Activated CD8-positive, alpha-beta T cell treated with anti-CD3 and anti-CD28 coated beads for 36 hours (primary cell): Measurements from ENCODE around the gene BST1. TPM values are rescaled to one million over a fixed set of nuclear protein-coding genes. Genes with fewer than 3 reads are reported as not detected.

Source experiments
- ATAC-seq: fragments of 200-7000 bp; cut with Tn5 transposase; one replicate; pipeline ENCODE4 v1.10.0; 2021; ENCODE audit warnings: mild to moderate bottlenecking, moderate library complexity
- CTCF ChIA-PET: fragments of 350-600 bp; sonication (Branson Sonifier 250); formaldehyde crosslinking; loops from one replicate; lab custom pipeline; 2021; ENCODE audit warnings: antibody characterized with exemption; lab: Charles Lee
- POLR2A ChIA-PET: fragments of 350-600 bp; sonication (Branson Sonifier 250); formaldehyde crosslinking; loops from one replicate; lab custom pipeline; 2021; ENCODE audit warnings: antibody characterized with exemption; lab: Charles Lee
- DNase-seq: peaks from one replicate; pipeline ENCODE4 v3.0.0-alpha.2; 2020
- H3K27ac Mint-ChIP-seq: one replicate; pipeline ENCODE4 v1.8.0; 2021; ENCODE audit warnings: mild to moderate bottlenecking, mixed read lengths
- H3K27me3 Mint-ChIP-seq: one replicate; pipeline ENCODE4 v1.8.0; 2021; ENCODE audit warnings: mixed read lengths
- H3K36me3 Mint-ChIP-seq: one replicate; pipeline ENCODE4 v1.8.0; 2021; ENCODE audit warnings: low read depth, mixed read lengths
- H3K4me1 Mint-ChIP-seq: one replicate; pipeline ENCODE4 v1.8.0; 2021; ENCODE audit warnings: low read depth, mixed read lengths
- H3K4me3 Mint-ChIP-seq: one replicate; pipeline ENCODE4 v1.8.0; 2021; ENCODE audit warnings: mild to moderate bottlenecking, moderate library complexity, mixed read lengths
- H3K9me3 Mint-ChIP-seq: one replicate; pipeline ENCODE4 v1.8.0; 2021; ENCODE audit warnings: mixed read lengths
- CTCF ChIP-seq: fragments of 200-600 bp; IDR thresholded peaks from one replicate; pipeline ENCODE4 v1.8.0; 2022; ENCODE audit warnings: antibody characterized with exemption, mild to moderate bottlenecking
- intact Hi-C: fragments of 100-400 bp; cut with micrococcal nuclease; formaldehyde crosslinking; loops from one replicate; pipeline ENCODE4 v1.10.0; 2022
- total RNA-seq, 2 experiments: library from RNA; stranded (reverse); gene quantifications; one replicate each; pipeline ENCODE4 v1.2.3, GENCODE V29; 2021

The BST1 gene
- total RNA-seq, 2 experiments from 2014 or later, result 0.20 to 0.65 TPM

DNA sequence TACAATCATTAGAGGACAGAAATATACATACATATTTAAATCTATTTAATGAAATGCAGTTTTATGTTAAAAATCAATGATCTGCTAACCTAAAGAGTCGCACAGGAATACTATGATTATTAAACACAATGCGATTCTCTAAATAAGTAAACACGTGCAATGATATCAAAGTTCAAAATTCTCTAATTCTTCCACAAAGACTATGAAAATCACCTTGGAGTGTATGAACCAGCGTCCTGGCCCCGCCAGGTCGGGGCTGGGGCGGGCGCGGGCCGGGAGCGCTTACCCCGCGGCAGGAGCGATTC, 21.8 kb upstream of the BST1 start:
- Mint-ChIP-seq H3K4me1 (peaks cover 41% of the 10 kb centered on the region), H3K27me3 (no peaks in the 10 kb centered on the region), H3K27ac (peak overlapping the region; percentile 99), H3K4me3 (peak overlapping the region; percentile 100), H3K36me3 (peaks cover 19% of the 10 kb centered on the region), H3K9me3 (no peaks in the 10 kb centered on the region)
- ChIA-PET CTCF (interaction anchor here (2.4 kb wide), 1 partner anchor 275 kb away, joined by 6 read pairs; no protein-coding TSS in a partner anchor), POLR2A (interaction anchor here (0.9 to 2.4 kb wide), 4 partner anchors 11 to 29 kb away, joined by 3 to 18 read pairs (median 5); partner anchors contain the start of gene FBXL5)
- intact Hi-C loops, result no loop called here
- DNase-seq, result no peak
- no peak for TF ChIP-seq CTCF
- ATAC-seq, result no peak

DNA sequence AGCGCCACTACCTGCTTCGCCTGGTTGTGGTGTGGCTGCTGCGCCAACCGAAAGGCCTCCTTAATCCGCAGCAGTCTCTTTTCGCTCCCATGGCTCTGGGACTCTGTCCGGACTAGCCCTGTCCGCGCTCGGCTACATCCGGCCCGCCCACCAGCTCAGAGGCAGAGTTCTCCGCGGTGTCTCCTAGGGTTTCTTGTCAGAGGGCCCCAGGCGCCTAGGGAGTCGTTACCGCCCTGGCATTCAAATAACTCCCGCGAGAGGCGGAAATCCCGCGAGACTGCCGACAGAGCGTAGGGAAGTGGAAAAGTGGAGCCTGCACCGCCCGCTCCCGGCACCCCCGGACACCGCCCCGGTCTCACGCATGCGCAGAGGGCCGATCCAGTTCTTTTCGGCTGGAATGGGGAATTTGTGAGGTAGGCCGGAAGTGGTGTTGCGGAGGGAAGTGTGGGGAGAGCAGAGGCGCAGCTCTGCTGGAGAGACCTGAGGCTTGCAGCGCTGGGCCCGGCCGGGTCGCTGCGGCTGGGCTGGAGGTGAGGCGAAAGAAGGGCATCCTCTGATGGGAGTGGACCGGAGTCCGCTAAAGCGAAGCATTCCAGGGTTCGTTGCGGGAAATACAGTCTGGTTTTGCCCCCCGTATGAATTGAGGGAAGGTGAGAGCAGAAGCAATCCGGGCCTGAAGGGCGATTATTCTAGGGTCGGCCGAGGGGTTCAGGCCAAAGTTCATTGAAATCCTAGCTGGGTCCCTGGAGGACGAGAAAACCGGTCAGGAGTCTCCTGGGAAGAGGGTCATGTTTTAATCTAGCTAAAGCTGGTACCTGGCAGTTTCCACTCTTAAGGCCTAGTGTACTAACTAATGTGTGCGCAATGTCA, 21.3 kb upstream of the BST1 start, which contains the start of gene FAM200B:
Gene FAM200B (plus strand): TSS at position 456 of the 870 bp plus-strand sequence. CDS start 5,151 bp downstream, outside the sequence.
- no peaks in the 10 kb centered on the region for H3K9me3 Mint-ChIP-seq
- H3K4me1 Mint-ChIP-seq, result peaks cover 47% of the 10 kb centered on the region
- intact Hi-C loops, result no loop called here
- no peak for TF ChIP-seq CTCF
- peak within 1 kb of the TSS; percentile 100 for H3K4me3 Mint-ChIP-seq
- peaks cover 25% of the 10 kb centered on the region for H3K36me3 Mint-ChIP-seq
- H3K27me3 Mint-ChIP-seq, result no peaks in the 10 kb centered on the region
- CTCF ChIA-PET, result interaction anchor here (0.9 to 2.4 kb wide), 7 partner anchors 13 to 285 kb away, joined by 3 to 8 read pairs (median 5); partner anchors contain the start of gene FGFBP2
- peak; percentile 100 for DNase-seq
- POLR2A ChIA-PET, result interaction anchor here (0.9 to 2.4 kb wide), 6 partner anchors 11 to 281 kb away, joined by 3 to 18 read pairs (median 4); partner anchors contain the start of genes FBXL5 and FGFBP2
- peak; percentile 97 for ATAC-seq
- H3K27ac Mint-ChIP-seq, result peak within 1 kb of the TSS; percentile 99

- Mint-ChIP-seq H3K9me3 (no peaks in the 10 kb centered on the region), H3K4me1 (peaks cover 44% of the 10 kb centered on the region), H3K27me3 (no peaks in the 10 kb centered on the region), H3K36me3 (peaks cover 34% of the 10 kb centered on the region), H3K27ac (peak overlapping the region; percentile 99), H3K4me3 (peak overlapping the region; percentile 100)
- TF ChIP-seq CTCF, result no peak
- CTCF ChIA-PET, result interaction anchor here (0.6 to 2.4 kb wide), 8 partner anchors 12 to 286 kb away, joined by 3 to 8 read pairs (median 4); partner anchors contain the start of gene FGFBP2
- intact Hi-C loops, result no loop called here
- POLR2A ChIA-PET, result interaction anchor here (1.2 to 2.4 kb wide), 4 partner anchors 12 to 280 kb away, joined by 3 to 18 read pairs (median 4); partner anchors contain the start of genes FBXL5 and FGFBP2
- DNase-seq (no peak), ATAC-seq (no peak)
Observed at GRCh38 chr4:15682242-15683142, 20.4 kb upstream of the BST1 start.

DNA sequence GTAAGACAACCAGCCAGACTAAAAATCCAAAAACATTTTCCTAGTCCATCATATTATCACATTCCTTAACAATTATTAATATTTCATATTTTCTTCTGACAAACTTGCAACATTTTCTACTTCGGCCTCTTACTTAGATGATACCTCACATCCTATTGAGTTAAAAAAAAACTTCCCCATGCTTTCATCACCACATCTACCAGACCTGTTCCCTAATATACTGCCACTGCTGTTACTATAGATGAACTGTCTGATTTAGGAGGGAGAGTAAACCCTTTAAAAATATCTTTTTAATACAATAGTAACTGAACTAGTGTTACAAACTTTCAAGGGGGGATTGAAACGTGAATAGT, 19.7 kb upstream of the BST1 start:
- Mint-ChIP-seq H3K9me3 (no peaks in the 10 kb centered on the region), H3K4me1 (peaks cover 40% of the 10 kb centered on the region), H3K4me3 (peak overlapping the region; percentile 100), H3K27me3 (no peaks in the 10 kb centered on the region), H3K27ac (no peak overlapping the region), H3K36me3 (peaks cover 31% of the 10 kb centered on the region)
- intact Hi-C loops, result no loop called here
- ChIA-PET POLR2A (interaction anchor here (1.2 kb wide), 1 partner anchor 38 kb away, joined by 3 read pairs; no protein-coding TSS in a partner anchor), CTCF (interaction anchor here (1.4 to 2.4 kb wide), 5 partner anchors 11 to 279 kb away, joined by 4 to 8 read pairs (median 5); partner anchors contain the start of gene FGFBP2)
- TF ChIP-seq CTCF, result no peak
- no peak for DNase-seq
- no peak for ATAC-seq
